22Rv1 (cell line): ENCODE measurements around the gene AIG1.

ENCODE experiments used
- CTCF ChIP-seq: fragments of 450-650 bp; IDR thresholded peaks from 2 replicates; pipeline ENCODE4 v1.5.1; 2017; ENCODE audit warnings: mild to moderate bottlenecking
- ZFX ChIP-seq: fragments of 450-650 bp; IDR thresholded peaks from 2 replicates; pipeline ENCODE4 v1.6.1; 2017; ENCODE audit warnings: antibody characterized with exemption, borderline replicate concordance

GRCh38 chr6:143362192-143362558 lies 301.5 kb downstream of the AIG1 start:
- no peak for TF ChIP-seq CTCF
- TF ChIP-seq ZFX, result no peak
